IMR-90 (cell line): Measurements from ENCODE around the gene RASGRF1. TPM values are rescaled to one million over a fixed set of nuclear protein-coding genes. Genes with fewer than 3 reads are reported as not detected.

Experiments
- ATAC-seq: fragments of 200-7000 bp; cut with Tn5 transposase; 2 replicates; pipeline ENCODE4 v1.9.1; 2020; ENCODE audit warnings: low read depth, mild to moderate bottlenecking, moderate library complexity
- BruUV-seq: library from RNA; stranded (reverse); fragments of 400-500 nt; replicated peaks from 2 replicates; lab custom pipeline; 2021; lab: Mats Ljungman, UMichigan
- CTCF ChIA-PET: fragments of 300-600 bp; formaldehyde crosslinking; extraction: SDS; loops from one replicate; lab custom pipeline; 2021; ENCODE audit warnings: antibody characterized with exemption; lab: Yijun Ruan, JAX
- POLR2A ChIA-PET: fragments of 300-600 bp; sonication (Branson Sonifier 250); formaldehyde crosslinking; loops from one replicate; lab custom pipeline; 2022; ENCODE audit warnings: antibody characterized with exemption; ENCODE audit not compliant: unreplicated experiment; lab: Charles Lee
- DNase-seq: peaks from one replicate; pipeline ENCODE4 v3.0.0; 2013
- H2AFZ ChIP-seq: replicated peaks from 2 replicates; pipeline ENCODE3; 2013; ENCODE audit warnings: low read length, mild to moderate bottlenecking; ENCODE audit not compliant: poor library complexity
- H2AK5ac ChIP-seq: 2 replicates; pipeline ENCODE4 v1.6.1; 2013; ENCODE audit warnings: low read depth, low read length, inconsistent platforms
- H2AK9ac ChIP-seq: replicated peaks from 2 replicates; pipeline ENCODE3; 2013; ENCODE audit warnings: mild to moderate bottlenecking, low read depth, low read length, moderate library complexity; ENCODE audit not compliant: poor library complexity
- H2BK120ac ChIP-seq: 2 replicates; pipeline ENCODE4 v1.6.1; 2013; ENCODE audit warnings: low read depth, low read length, inconsistent platforms
- H2BK15ac ChIP-seq: 3 replicates; pipeline ENCODE4 v1.6.1; 2013; ENCODE audit warnings: low read depth, low read length, inconsistent platforms
- H2BK20ac ChIP-seq: 2 replicates; pipeline ENCODE4 v1.6.1; 2013; ENCODE audit warnings: low read depth, mild to moderate bottlenecking, inconsistent platforms, low read length, moderate library complexity
- H2BK5ac ChIP-seq: 2 replicates; pipeline ENCODE4 v1.6.1; 2013; ENCODE audit warnings: mild to moderate bottlenecking, low read depth, low read length, inconsistent platforms; ENCODE audit not compliant: poor library complexity, severe bottlenecking
- H3K14ac ChIP-seq: replicated peaks from 2 replicates; pipeline ENCODE4 v1.6.1; 2013; ENCODE audit warnings: low read depth, low read length, inconsistent platforms
- H3K18ac ChIP-seq: 2 replicates; pipeline ENCODE4 v1.6.1; 2013; ENCODE audit warnings: low read depth, low read length, control low read depth
- H3K23ac ChIP-seq: 2 replicates; pipeline ENCODE4 v1.6.1; 2013; ENCODE audit warnings: low read depth, low read length, inconsistent platforms
- H3K27ac ChIP-seq: 2 replicates; pipeline ENCODE4 v1.5.1; 2013; ENCODE audit warnings: mild to moderate bottlenecking, control low read depth, low read length; ENCODE audit not compliant: insufficient read depth
- H3K27me3 ChIP-seq: 2 replicates; pipeline ENCODE4 v1.6.1; 2013; ENCODE audit warnings: low read length; ENCODE audit not compliant: control insufficient read depth, insufficient read depth
- H3K36me3 ChIP-seq: 2 replicates; pipeline ENCODE4 v1.6.1; 2013; ENCODE audit warnings: low read length, mixed read lengths; ENCODE audit not compliant: control insufficient read depth, insufficient read depth
- H3K4ac ChIP-seq: 2 replicates; pipeline ENCODE4 v1.6.1; 2013; ENCODE audit warnings: low read depth, low read length, inconsistent platforms
- H3K4me1 ChIP-seq: 2 replicates; pipeline ENCODE4 v1.6.1; 2013; ENCODE audit warnings: low read length, mixed read lengths; ENCODE audit not compliant: control insufficient read depth, insufficient read depth
- H3K4me2 ChIP-seq: 2 replicates; pipeline ENCODE4 v1.6.1; 2013; ENCODE audit warnings: low read depth, mild to moderate bottlenecking, control low read depth, low read length, moderate library complexity
- H3K4me3 ChIP-seq: 2 replicates; pipeline ENCODE4 v1.5.1; 2013; ENCODE audit warnings: low read depth, mild to moderate bottlenecking, control low read depth, low read length, moderate library complexity; ENCODE audit not compliant: insufficient read depth
- H3K56ac ChIP-seq: 2 replicates; pipeline ENCODE4 v1.6.1; 2013; ENCODE audit warnings: low read length, inconsistent platforms; ENCODE audit not compliant: insufficient read depth; ENCODE audit errors: extremely low read depth
- H3K79me1 ChIP-seq, 2 experiments: 2 replicates each; pipeline ENCODE4 v1.6.1; 2013; ENCODE audit warnings: low read length in 2 of 2, inconsistent platforms in 1 of 2, low read depth in 1 of 2
- H3K9ac ChIP-seq: 2 replicates; pipeline ENCODE4 v1.6.1; 2013; ENCODE audit warnings: low read depth, low read length, control low read depth
- H3K9me1 ChIP-seq: 2 replicates; pipeline ENCODE4 v1.6.1; 2013; ENCODE audit warnings: low read length, inconsistent platforms; ENCODE audit not compliant: insufficient read depth
- H3K9me3 ChIP-seq: 2 replicates; pipeline ENCODE4 v1.6.1; 2013; ENCODE audit warnings: low read length; ENCODE audit not compliant: control insufficient read depth, insufficient read depth
- H4K20me1 ChIP-seq: 2 replicates; pipeline ENCODE4 v1.6.1; 2013; ENCODE audit warnings: low read length, inconsistent platforms; ENCODE audit not compliant: insufficient read depth
- H4K5ac ChIP-seq: 2 replicates; pipeline ENCODE4 v1.6.1; 2013; ENCODE audit warnings: mild to moderate bottlenecking, low read depth, low read length, control low read depth
- H4K8ac ChIP-seq, 2 experiments: 2 replicates each; pipeline ENCODE4 v1.6.1; 2013; ENCODE audit warnings: low read depth in 2 of 2, low read length in 2 of 2, control low read depth in 1 of 2, inconsistent platforms in 1 of 2
- H4K91ac ChIP-seq: 2 replicates; pipeline ENCODE4 v1.6.1; 2013; ENCODE audit warnings: low read depth, low read length, inconsistent platforms; ENCODE audit not compliant: insufficient read depth
- BHLHE40 ChIP-seq: fragments of 150-350 bp; IDR thresholded peaks from 2 replicates; pipeline ENCODE4 v1.6.1; 2016; ENCODE audit warnings: mild to moderate bottlenecking, low read depth, low read length
- CEBPB ChIP-seq: IDR thresholded peaks from 2 replicates; pipeline ENCODE4 v1.6.1; 2012; ENCODE audit warnings: low read depth, low read length, improper control_type of control experiment
- CHD1 ChIP-seq: IDR thresholded peaks from 2 replicates; pipeline ENCODE4 v1.6.1; 2012; ENCODE audit warnings: low read depth, low read length, improper control_type of control experiment
- FOS ChIP-seq: fragments of 150-350 bp; IDR thresholded peaks from 2 replicates; pipeline ENCODE4 v1.6.1; 2016; ENCODE audit warnings: low read depth, low read length
- MAFK ChIP-seq: IDR thresholded peaks from 2 replicates; pipeline ENCODE4 v1.6.1; 2012; ENCODE audit warnings: low read depth, low read length, improper control_type of control experiment
- MAZ ChIP-seq: IDR thresholded peaks from 2 replicates; pipeline ENCODE4 v1.6.1; 2012; ENCODE audit warnings: low read depth, mild to moderate bottlenecking, low read length, improper control_type of control experiment, moderate library complexity, borderline replicate concordance
- MXI1 ChIP-seq: IDR thresholded peaks from 2 replicates; pipeline ENCODE4 v1.6.1; 2012; ENCODE audit warnings: low read depth, mild to moderate bottlenecking, low read length, moderate library complexity, borderline replicate concordance
- NFE2L2 ChIP-seq: fragments of 150-350 bp; IDR thresholded peaks from 2 replicates; pipeline ENCODE4 v1.6.1; 2016; ENCODE audit warnings: low read depth, mild to moderate bottlenecking, low read length
- POLR2A ChIP-seq: IDR thresholded peaks from 2 replicates; pipeline ENCODE4 v1.6.1; 2012; ENCODE audit warnings: mild to moderate bottlenecking, low read depth, low read length
- RAD21 ChIP-seq: IDR thresholded peaks from 2 replicates; pipeline ENCODE4 v1.6.1; 2012; ENCODE audit warnings: low read length, improper control_type of control experiment
- RCOR1 ChIP-seq: IDR thresholded peaks from 2 replicates; pipeline ENCODE4 v1.6.1; 2012; ENCODE audit warnings: mild to moderate bottlenecking, low read length, improper control_type of control experiment; ENCODE audit not compliant: insufficient replicate concordance
- RFX5 ChIP-seq: IDR thresholded peaks from 2 replicates; pipeline ENCODE4 v1.8.0; 2012; ENCODE audit warnings: low read depth, mild to moderate bottlenecking, low read length, moderate library complexity
- SMC3 ChIP-seq: fragments of 150-350 bp; IDR thresholded peaks from 2 replicates; pipeline ENCODE4 v1.6.1; 2016; ENCODE audit warnings: low read depth, mild to moderate bottlenecking, antibody characterized with exemption, low read length, moderate library complexity
- WGBS, 2 experiments: methylation state at CpG; one replicate each; pipeline versions ENCODE4 v1.1.5 to v1.1.7; 2013; ENCODE audit warnings: missing lambda C conversion rate in 2 of 2; ENCODE audit not compliant: insufficient read length in 1 of 2; ENCODE audit errors: extremely low coverage in 2 of 2; 5-methylcytosine and 5-hydroxymethylcytosine counted together
- dilution Hi-C: fragments of 300-500 bp; cut with HindIII; formaldehyde crosslinking; loops from one replicate; pipeline ENCODE4 v1.14.3; 2018; ENCODE audit warnings: low sequenced_read_pairs; ENCODE audit not compliant: unreplicated experiment
- in situ Hi-C: fragments of 300-500 bp; cut with MboI; formaldehyde crosslinking; loops from 3 replicates; pipeline ENCODE4 v1.14.3; 2019; ENCODE audit warnings: low sequenced_read_pairs, inconsistent platforms, mixed read lengths
- intact Hi-C: fragments of 100-400 bp; cut with micrococcal nuclease; formaldehyde crosslinking; loops from 2 replicates; pipeline ENCODE4 v1.10.0; 2022
- polyA plus RNA-seq, 3 experiments: library from polyadenylated mRNA; depleted of rRNA; stranded (reverse); fragments of >200 nt; gene quantifications; 2 replicates each; pipeline ENCODE4 v1.2.3, GENCODE V29; 2012; ENCODE audit warnings: low replicate concordance in 1 of 3
- total RNA-seq: library from RNA; depleted of rRNA; stranded (reverse); fragments of >200 nt; gene quantifications from 2 replicates; pipeline ENCODE4 v1.2.3, GENCODE V29; 2012
- TF ChIP-seq, protein P1 (sequence below): fragments of 150-350 bp; IDR thresholded peaks from 2 replicates; pipeline ENCODE4 v1.6.1; 2016; ENCODE audit warnings: low read depth, mild to moderate bottlenecking, low read length, moderate library complexity, borderline replicate concordance
- TF ChIP-seq, protein P2 (sequence below): fragments of 150-350 bp; IDR thresholded peaks from 2 replicates; pipeline ENCODE4 v1.6.1; 2017; ENCODE audit warnings: mild to moderate bottlenecking, antibody characterized with exemption, low read length, low read depth
- TF ChIP-seq, protein P3 (sequence below): conservative IDR thresholded peaks from 2 replicates; pipeline ENCODE4 v1.5.1; 2012; ENCODE audit warnings: mild to moderate bottlenecking, low read depth, low read length, improper control_type of control experiment

RASGRF1 gene
- total and polyA plus RNA-seq, 2 of the 4 experiments (the other 2 are of a cell fraction) = under 0.01 to 0.15 TPM

DNA sequence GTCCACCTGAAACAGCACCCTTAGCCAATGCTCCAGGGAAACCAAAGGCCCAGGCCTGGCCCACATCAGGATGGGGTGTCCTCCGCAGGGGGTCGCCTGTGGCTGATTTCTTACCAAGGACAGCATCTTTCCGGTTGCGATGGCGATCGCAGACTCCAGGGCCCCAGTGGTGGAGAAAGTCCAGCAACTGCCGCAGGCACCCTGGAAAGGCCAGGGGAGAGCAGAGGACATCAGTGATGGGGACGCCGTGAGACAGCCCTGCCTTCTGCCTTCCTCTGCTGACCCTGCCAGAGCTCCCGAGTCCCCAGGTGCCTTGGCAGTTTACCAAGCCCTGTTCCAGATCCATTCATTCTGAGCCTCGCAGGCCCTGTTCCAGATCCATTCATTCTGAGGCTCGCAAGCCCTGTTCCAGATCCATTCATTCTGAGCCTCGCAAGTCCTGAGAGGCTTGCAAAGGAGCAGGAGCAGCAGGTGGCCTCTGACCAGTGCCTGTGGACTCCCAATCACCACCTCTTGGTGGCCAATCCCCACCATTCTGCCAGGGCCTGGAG lies 158.2 kb downstream of the RASGRF1 start:
- 75% methylated on average over 9 of the region's 13 CpGs; no CpG with 5 or more reads in 1 of the 2 experiments for WGBS, 2 experiments
- no peak overlapping the region for H3K23ac ChIP-seq
- H3K36me3 ChIP-seq = peaks cover 3% of the 10 kb centered on the region
- no peak overlapping the region for H2AK5ac ChIP-seq
- peaks cover 20% of the 10 kb centered on the region for H3K9me1 ChIP-seq
- in situ Hi-C loops = no loop called here
- H3K9ac ChIP-seq = no peak overlapping the region
- H3K56ac ChIP-seq = no peak overlapping the region
- H4K20me1 ChIP-seq = peaks cover 9% of the 10 kb centered on the region; the same call in 1 of the 2 replicates
- no peak overlapping the region for H4K8ac ChIP-seq
- H3K27me3 ChIP-seq = peaks cover 5% of the 10 kb centered on the region
- H2BK15ac ChIP-seq = no peak overlapping the region
- no peak overlapping the region for H2BK120ac ChIP-seq
- H3K18ac ChIP-seq = no peak overlapping the region
- no TSS peak for BruUV-seq
- DNase-seq (no peak), ATAC-seq (no peak)
- no peak overlapping the region for H4K5ac ChIP-seq
- no peaks in the 10 kb centered on the region for H3K79me1 ChIP-seq
- dilution Hi-C loops = no loop called here
- ChIA-PET CTCF (no interaction called here), POLR2A (no interaction called here)
- H3K27ac ChIP-seq = no peak overlapping the region
- TF ChIP-seq MXI1 (no peak), RCOR1 (no peak), CHD1 (no peak), MAFK (no peak), RFX5 (no peak), FOS (no peak), POLR2A (no peak), MAZ (no peak), NFE2L2 (no peak), CEBPB (no peak), RAD21 (no peak), SMC3 (no peak), BHLHE40 (no peak)
- TF ChIP-seq, protein P1, sequence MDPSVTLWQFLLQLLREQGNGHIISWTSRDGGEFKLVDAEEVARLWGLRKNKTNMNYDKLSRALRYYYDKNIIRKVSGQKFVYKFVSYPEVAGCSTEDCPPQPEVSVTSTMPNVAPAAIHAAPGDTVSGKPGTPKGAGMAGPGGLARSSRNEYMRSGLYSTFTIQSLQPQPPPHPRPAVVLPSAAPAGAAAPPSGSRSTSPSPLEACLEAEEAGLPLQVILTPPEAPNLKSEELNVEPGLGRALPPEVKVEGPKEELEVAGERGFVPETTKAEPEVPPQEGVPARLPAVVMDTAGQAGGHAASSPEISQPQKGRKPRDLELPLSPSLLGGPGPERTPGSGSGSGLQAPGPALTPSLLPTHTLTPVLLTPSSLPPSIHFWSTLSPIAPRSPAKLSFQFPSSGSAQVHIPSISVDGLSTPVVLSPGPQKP = no peak
- TF ChIP-seq, protein P2, sequence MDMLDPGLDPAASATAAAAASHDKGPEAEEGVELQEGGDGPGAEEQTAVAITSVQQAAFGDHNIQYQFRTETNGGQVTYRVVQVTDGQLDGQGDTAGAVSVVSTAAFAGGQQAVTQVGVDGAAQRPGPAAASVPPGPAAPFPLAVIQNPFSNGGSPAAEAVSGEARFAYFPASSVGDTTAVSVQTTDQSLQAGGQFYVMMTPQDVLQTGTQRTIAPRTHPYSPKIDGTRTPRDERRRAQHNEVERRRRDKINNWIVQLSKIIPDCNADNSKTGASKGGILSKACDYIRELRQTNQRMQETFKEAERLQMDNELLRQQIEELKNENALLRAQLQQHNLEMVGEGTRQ = no peak
- TF ChIP-seq, protein P3, sequence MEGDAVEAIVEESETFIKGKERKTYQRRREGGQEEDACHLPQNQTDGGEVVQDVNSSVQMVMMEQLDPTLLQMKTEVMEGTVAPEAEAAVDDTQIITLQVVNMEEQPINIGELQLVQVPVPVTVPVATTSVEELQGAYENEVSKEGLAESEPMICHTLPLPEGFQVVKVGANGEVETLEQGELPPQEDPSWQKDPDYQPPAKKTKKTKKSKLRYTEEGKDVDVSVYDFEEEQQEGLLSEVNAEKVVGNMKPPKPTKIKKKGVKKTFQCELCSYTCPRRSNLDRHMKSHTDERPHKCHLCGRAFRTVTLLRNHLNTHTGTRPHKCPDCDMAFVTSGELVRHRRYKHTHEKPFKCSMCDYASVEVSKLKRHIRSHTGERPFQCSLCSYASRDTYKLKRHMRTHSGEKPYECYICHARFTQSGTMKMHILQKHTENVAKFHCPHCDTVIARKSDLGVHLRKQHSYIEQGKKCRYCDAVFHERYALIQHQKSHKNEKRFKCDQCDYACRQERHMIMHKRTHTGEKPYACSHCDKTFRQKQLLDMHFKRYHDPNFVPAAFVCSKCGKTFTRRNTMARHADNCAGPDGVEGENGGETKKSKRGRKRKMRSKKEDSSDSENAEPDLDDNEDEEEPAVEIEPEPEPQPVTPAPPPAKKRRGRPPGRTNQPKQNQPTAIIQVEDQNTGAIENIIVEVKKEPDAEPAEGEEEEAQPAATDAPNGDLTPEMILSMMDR = no peak
- H2BK20ac ChIP-seq = no peak overlapping the region
- no peaks in the 10 kb centered on the region for H3K9me3 ChIP-seq
- peaks cover 8% of the 10 kb centered on the region for H3K4me1 ChIP-seq
- H3K4ac ChIP-seq = no peak overlapping the region
- H2BK5ac ChIP-seq = no peak overlapping the region
- H3K4me3 ChIP-seq = no peak overlapping the region
- intact Hi-C loops = no loop called here
- H2AFZ ChIP-seq = no peak overlapping the region
- no peak overlapping the region for H3K14ac ChIP-seq
- H4K91ac ChIP-seq = no peak overlapping the region
- H3K4me2 ChIP-seq = no peak overlapping the region
- no peak overlapping the region for H2AK9ac ChIP-seq
